Keratinocyte (primary cell): ENCODE results near the gene COL11A2.

Source experiments
- CTCF ChIP-seq, 3 experiments: IDR thresholded peaks in 1 of 3; conservative IDR thresholded peaks in 1 of 3; optimal IDR thresholded peaks in 1 of 3; 2 replicates in 2 of 3; 3 replicates in 1 of 3; pipeline versions ENCODE3 to v1.5.1; 2011; ENCODE audit warnings: low read length in 3 of 3, mild to moderate bottlenecking in 3 of 3, moderate library complexity in 2 of 3, control low read depth in 1 of 3, inconsistent platforms in 1 of 3; ENCODE audit not compliant: insufficient read depth in 2 of 3; ENCODE audit errors: extremely low read depth in 1 of 3
- EZH2 ChIP-seq: IDR thresholded peaks from one replicate; pipeline ENCODE4 v1.6.1; 2012; ENCODE audit warnings: inconsistent platforms, mild to moderate bottlenecking, low read length, moderate library complexity

GRCh38 chr6:33123732-33124524 is 68.3 kb downstream of the COL11A2 start:
- TF ChIP-seq CTCF (optimal IDR thresholded peaks at IDR 0.05 in 1 of 3, IDR thresholded peaks at IDR 0.05 in 1 of 3, conservative IDR thresholded peaks at IDR 0.05 in 1 of 3; ENCODE audit: extremely low read depth in 1 of 3, insufficient read depth in 2 of 3, low read length in 3 of 3) (peak; percentile 27 to 61 (median 50)), EZH2 (no peak)
